Upper lobe of right lung (tissue), 1 donor: Measurements from ENCODE around the gene RELN. TPM values are rescaled to one million over a fixed set of nuclear protein-coding genes. Genes with fewer than 3 reads are reported as not detected.

ENCODE experiments used
- ATAC-seq: fragments of 200-7000 bp; cut with Tn5 transposase; one replicate; pipeline ENCODE4 v1.9.1; 2020; ENCODE audit warnings: mild to moderate bottlenecking, moderate library complexity
- DNase-seq: peaks from one replicate; pipeline ENCODE4 v3.0.0-alpha.2; 2020
- H3K27ac ChIP-seq: fragments of 200-600 bp; one replicate; pipeline ENCODE4 v1.8.0; 2022
- H3K27me3 ChIP-seq: fragments of 200-600 bp; one replicate; pipeline ENCODE4 v1.8.0; 2022; ENCODE audit warnings: mild to moderate bottlenecking
- H3K36me3 ChIP-seq: fragments of 200-600 bp; one replicate; pipeline ENCODE4 v1.8.0; 2022
- H3K4me1 ChIP-seq: fragments of 200-600 bp; one replicate; pipeline ENCODE4 v1.8.0; 2022
- H3K4me3 ChIP-seq: fragments of 200-600 bp; one replicate; pipeline ENCODE4 v1.8.0; 2022; ENCODE audit warnings: mild to moderate bottlenecking
- H3K9me3 ChIP-seq: fragments of 200-600 bp; one replicate; pipeline ENCODE4 v1.8.0; 2022
- intact Hi-C: fragments of 100-400 bp; cut with DNase I; formaldehyde crosslinking; loops from one replicate; pipeline ENCODE4 v1.11.0; 2022
- total RNA-seq: library from RNA; stranded (reverse); fragmentation: NEBNext Ultra II Directional; extraction: Animal tissue kit (Norgen Biotek cat#: 25700); gene quantifications from one replicate; pipeline ENCODE4 v1.2.1, GENCODE V29; 2021
- TF ChIP-seq, protein P1 (sequence below): fragments of 200-600 bp; IDR thresholded peaks from one replicate; pipeline ENCODE4 v1.8.0; 2022; ENCODE audit warnings: antibody characterized with exemption
- donor health status: DM: no; HTN: yes; CAD: no; lungs with severe emphysema.

The RELN gene
- total RNA-seq, 1 donor from 2014 or later = 5.6 TPM

DNA sequence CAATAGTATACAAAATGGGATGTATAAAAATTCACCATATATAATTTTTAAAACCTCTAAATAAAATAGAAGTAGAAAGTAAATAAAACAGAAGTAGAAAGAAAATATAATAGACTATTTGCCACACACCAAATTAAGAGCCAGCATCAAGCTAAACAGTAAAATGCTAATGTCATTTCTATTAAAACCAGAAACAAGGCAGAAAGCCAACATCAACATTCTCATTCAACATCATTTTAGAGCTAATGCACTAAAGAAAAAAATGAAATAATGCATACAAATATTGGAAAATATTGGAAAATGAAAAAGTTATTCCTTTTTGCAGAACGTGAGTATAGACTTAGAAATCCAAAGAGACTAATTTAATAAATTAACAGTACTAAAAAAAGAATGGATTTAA, 23.4 kb upstream of the RELN start:
- intact Hi-C loops = no loop called here
- ATAC-seq (no peak), DNase-seq (no peak)
- Histone ChIP-seq H3K36me3 (no peaks in the 10 kb centered on the region), H3K27me3 (no peaks in the 10 kb centered on the region), H3K27ac (no peak overlapping the region), H3K4me1 (no peaks in the 10 kb centered on the region), H3K9me3 (no peaks in the 10 kb centered on the region), H3K4me3 (no peak overlapping the region)
- TF ChIP-seq, protein P1, sequence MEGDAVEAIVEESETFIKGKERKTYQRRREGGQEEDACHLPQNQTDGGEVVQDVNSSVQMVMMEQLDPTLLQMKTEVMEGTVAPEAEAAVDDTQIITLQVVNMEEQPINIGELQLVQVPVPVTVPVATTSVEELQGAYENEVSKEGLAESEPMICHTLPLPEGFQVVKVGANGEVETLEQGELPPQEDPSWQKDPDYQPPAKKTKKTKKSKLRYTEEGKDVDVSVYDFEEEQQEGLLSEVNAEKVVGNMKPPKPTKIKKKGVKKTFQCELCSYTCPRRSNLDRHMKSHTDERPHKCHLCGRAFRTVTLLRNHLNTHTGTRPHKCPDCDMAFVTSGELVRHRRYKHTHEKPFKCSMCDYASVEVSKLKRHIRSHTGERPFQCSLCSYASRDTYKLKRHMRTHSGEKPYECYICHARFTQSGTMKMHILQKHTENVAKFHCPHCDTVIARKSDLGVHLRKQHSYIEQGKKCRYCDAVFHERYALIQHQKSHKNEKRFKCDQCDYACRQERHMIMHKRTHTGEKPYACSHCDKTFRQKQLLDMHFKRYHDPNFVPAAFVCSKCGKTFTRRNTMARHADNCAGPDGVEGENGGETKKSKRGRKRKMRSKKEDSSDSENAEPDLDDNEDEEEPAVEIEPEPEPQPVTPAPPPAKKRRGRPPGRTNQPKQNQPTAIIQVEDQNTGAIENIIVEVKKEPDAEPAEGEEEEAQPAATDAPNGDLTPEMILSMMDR = no peak

DNA sequence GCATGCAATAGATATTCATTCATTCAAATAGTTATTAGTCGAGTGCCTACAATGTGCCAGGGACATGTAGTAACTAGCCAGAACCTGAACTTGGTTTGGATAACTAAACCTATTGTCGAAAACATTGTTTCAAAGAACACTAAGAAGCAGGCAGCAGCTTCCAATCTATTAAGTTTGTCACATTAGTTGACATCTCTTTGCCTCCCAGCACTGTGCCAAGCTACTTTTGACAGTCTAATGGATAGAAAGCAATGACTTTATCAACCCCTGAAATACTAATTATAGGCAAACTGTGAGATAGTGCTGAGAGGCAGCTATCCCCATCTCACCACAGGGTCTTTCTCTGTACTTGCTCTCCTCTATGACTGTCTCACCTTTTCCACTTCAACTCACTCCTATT, 22.4 kb upstream of the RELN start:
- Histone ChIP-seq H3K36me3 (no peaks in the 10 kb centered on the region), H3K4me3 (no peak overlapping the region), H3K27me3 (no peaks in the 10 kb centered on the region), H3K9me3 (no peaks in the 10 kb centered on the region), H3K27ac (no peak overlapping the region), H3K4me1 (no peaks in the 10 kb centered on the region)
- ATAC-seq = no peak
- TF ChIP-seq, protein P1 = no peak
- intact Hi-C loops = no loop called here
- no peak for DNase-seq

DNA sequence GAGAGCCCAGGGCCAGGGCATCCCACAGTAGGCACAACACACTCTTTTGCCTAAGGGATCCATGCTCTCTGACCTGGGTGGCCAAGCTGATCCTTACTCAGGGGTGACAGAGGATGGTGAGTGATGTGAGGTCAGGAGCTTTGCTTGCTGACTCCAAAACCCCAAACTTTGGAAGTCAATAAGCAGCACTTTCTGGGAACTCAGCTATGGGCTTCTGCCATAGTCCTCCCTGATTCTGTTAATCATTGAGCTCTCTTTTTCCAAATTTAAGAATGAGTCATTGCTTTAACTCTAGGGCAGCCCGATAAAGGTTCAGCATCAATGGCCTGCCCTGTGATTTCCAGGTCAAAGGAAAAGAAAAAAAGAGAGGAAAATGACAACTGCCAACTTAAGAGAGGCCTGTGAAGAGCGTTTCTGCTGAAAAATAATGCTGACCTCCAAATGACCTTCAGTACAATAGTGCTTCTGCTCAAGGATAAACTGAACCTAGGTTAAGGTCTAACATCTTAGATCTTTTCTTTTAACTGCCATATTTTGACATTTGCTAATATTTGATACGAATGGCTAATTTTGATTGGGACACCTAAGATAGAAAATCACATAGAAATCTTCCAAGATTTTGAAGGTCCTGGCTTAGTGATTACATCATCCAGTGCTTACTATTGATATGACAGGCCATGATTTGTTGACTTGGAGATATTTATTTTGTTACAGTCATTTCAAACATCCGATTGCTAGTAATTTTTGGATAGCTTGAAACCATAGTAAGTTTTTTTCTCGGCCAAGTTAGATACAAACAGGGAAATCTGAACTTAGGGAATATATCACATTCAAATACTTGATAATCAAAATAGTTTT, 20.8 kb upstream of the RELN start:
- DNase-seq (no peak), ATAC-seq (no peak)
- Histone ChIP-seq H3K27me3 (no peaks in the 10 kb centered on the region), H3K4me3 (no peak overlapping the region), H3K4me1 (no peaks in the 10 kb centered on the region), H3K27ac (no peak overlapping the region), H3K9me3 (no peaks in the 10 kb centered on the region), H3K36me3 (no peaks in the 10 kb centered on the region)
- intact Hi-C loops = no loop called here
- TF ChIP-seq, protein P1 = no peak

DNA sequence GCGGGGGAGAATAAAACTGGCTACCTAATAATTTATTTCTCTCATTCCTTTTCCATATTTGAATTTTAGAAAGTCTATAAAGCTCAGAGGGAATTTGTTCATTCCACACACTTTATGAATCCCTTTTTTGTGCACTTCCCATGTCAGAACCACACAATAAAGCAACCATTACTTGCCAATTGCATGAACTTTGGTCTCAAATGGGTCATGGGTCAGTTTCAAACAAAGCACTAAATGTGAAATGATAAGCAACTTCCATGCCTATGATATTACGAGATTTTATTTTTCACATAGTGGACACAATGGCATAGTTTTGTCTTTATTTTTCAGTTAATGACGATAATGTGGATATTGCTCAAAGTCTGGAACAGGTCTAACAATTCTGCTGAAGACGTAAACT, 18.6 kb upstream of the RELN start:
- H3K4me1 ChIP-seq = no peaks in the 10 kb centered on the region
- no peaks in the 10 kb centered on the region for H3K27me3 ChIP-seq
- no peaks in the 10 kb centered on the region for H3K36me3 ChIP-seq
- H3K9me3 ChIP-seq = no peaks in the 10 kb centered on the region
- DNase-seq = no peak
- TF ChIP-seq, protein P1 = no peak
- H3K4me3 ChIP-seq = no peak overlapping the region
- ATAC-seq = no peak
- no peak overlapping the region for H3K27ac ChIP-seq
- intact Hi-C loops = no loop called here

DNA sequence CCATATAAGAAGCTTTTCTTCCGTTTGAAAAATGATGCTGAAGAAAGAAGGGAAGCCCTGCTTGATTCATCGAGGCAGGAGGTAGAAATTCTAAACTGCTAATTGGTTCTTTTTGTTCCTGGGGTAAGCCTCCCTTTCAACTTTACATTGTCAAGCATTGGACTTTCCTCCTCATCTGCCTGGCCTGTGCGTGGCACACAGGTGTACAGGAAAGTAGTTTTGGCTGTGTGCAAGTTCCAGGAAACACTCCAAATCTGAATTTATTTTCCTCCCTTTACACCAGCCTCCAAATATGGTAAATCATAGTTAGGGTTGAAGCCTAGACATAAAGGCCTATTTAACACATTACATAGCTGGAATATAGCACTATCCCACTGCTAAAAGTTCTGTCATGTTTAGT, 18.2 kb upstream of the RELN start:
- Histone ChIP-seq H3K27ac (no peak overlapping the region), H3K9me3 (no peaks in the 10 kb centered on the region), H3K36me3 (no peaks in the 10 kb centered on the region), H3K4me3 (no peak overlapping the region), H3K4me1 (no peaks in the 10 kb centered on the region), H3K27me3 (no peaks in the 10 kb centered on the region)
- DNase-seq (no peak), ATAC-seq (no peak)
- intact Hi-C loops = no loop called here
- TF ChIP-seq, protein P1 = no peak
